ENCODE results near the gene NBL1.
A peak's percentile ranks its signal among the peaks of the same experiment; 100 is the strongest.

The NBL1 gene

DNA sequence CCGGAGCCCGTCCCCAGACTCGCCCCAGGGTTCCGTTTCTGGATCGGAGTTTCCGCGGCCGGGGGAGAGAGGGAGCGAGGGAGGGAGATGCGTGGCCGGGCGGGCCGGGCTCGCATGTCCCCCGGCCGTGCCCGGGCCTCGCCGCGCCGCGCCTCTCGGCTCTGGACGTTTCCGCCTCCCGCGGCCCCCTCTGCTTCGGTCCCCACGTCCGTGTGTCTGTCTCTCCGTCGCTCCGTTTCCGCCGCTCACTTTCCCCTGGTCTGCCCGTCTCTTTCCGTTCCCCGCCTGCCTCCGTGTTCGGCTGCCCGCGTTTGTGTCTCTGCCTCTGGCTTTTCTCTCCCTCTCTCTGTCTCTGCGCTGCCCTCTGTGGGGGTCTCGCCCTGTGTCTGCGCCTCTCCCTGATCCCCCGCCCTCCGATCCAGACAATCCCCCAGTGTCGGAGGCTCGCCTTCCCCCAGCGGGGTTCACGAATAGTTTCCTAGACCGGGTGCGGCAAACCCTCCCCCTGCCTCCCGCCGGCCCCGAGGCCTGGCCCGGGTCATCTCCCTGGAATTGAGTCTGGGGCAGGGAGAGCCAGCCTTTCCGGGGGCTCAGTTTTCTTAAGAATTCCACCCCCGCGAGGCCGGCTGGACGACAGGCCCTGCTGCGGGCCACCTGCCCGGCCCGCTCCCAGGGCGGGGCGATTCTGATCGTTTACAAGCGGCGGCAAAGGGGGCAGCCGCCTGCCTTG, 735 bp downstream of the NBL1 start:
- TF ChIP-seq ZFP3 (CRISPR knock-in tag; IDR thresholded peaks at IDR 0.05) (no peak), ESRRG (CRISPR knock-in tag; IDR thresholded peaks at IDR 0.05) (no peak), TCF4 (CRISPR knock-in tag; IDR thresholded peaks at IDR 0.05; ENCODE audit: borderline replicate concordance) (no peak), SNAI2 (CRISPR knock-in tag; IDR thresholded peaks at IDR 0.05) (no peak), TOX (CRISPR knock-in tag; IDR thresholded peaks at IDR 0.05; ENCODE audit: borderline replicate concordance) (no peak), RARB (CRISPR knock-in tag; IDR thresholded peaks at IDR 0.05) (no peak), ZNF70 (CRISPR knock-in tag; IDR thresholded peaks at IDR 0.05) (no peak), ARNTL (CRISPR knock-in tag; IDR thresholded peaks at IDR 0.05; ENCODE audit: borderline replicate concordance, low read depth) (no peak), ZFP30 (CRISPR knock-in tag; IDR thresholded peaks at IDR 0.05) (no peak), ISL1 (CRISPR knock-in tag; IDR thresholded peaks at IDR 0.05) (no peak)
- TF ChIP-seq, protein P1, sequence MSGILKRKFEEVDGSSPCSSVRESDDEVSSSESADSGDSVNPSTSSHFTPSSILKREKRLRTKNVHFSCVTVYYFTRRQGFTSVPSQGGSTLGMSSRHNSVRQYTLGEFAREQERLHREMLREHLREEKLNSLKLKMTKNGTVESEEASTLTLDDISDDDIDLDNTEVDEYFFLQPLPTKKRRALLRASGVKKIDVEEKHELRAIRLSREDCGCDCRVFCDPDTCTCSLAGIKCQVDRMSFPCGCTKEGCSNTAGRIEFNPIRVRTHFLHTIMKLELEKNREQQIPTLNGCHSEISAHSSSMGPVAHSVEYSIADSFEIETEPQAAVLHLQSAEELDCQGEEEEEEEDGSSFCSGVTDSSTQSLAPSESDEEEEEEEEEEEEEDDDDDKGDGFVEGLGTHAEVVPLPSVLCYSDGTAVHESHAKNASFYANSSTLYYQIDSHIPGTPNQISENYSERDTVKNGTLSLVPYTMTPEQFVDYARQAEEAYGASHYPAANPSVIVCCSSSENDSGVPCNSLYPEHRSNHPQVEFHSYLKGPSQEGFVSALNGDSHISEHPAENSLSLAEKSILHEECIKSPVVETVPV (CRISPR knock-in tag; IDR thresholded peaks at IDR 0.05) = no peak
- TF ChIP-seq, protein P2, sequence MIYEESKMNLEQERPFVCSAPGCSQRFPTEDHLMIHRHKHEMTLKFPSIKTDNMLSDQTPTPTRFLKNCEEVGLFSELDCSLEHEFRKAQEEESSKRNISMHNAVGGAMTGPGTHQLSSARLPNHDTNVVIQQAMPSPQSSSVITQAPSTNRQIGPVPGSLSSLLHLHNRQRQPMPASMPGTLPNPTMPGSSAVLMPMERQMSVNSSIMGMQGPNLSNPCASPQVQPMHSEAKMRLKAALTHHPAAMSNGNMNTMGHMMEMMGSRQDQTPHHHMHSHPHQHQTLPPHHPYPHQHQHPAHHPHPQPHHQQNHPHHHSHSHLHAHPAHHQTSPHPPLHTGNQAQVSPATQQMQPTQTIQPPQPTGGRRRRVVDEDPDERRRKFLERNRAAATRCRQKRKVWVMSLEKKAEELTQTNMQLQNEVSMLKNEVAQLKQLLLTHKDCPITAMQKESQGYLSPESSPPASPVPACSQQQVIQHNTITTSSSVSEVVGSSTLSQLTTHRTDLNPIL (CRISPR knock-in tag; IDR thresholded peaks at IDR 0.05; ENCODE audit: low read depth) = no peak
- TF ChIP-seq, protein P3, sequence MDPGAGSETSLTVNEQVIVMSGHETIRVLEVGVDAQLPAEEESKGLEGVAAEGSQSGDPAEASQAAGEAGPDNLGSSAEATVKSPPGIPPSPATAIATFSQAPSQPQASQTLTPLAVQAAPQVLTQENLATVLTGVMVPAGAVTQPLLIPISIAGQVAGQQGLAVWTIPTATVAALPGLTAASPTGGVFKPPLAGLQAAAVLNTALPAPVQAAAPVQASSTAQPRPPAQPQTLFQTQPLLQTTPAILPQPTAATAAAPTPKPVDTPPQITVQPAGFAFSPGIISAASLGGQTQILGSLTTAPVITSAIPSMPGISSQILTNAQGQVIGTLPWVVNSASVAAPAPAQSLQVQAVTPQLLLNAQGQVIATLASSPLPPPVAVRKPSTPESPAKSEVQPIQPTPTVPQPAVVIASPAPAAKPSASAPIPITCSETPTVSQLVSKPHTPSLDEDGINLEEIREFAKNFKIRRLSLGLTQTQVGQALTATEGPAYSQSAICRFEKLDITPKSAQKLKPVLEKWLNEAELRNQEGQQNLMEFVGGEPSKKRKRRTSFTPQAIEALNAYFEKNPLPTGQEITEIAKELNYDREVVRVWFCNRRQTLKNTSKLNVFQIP (CRISPR knock-in tag; IDR thresholded peaks at IDR 0.05; ENCODE audit: borderline replicate concordance, low read depth) = no peak
- peak; percentile 48 for ATAC-seq

DNA sequence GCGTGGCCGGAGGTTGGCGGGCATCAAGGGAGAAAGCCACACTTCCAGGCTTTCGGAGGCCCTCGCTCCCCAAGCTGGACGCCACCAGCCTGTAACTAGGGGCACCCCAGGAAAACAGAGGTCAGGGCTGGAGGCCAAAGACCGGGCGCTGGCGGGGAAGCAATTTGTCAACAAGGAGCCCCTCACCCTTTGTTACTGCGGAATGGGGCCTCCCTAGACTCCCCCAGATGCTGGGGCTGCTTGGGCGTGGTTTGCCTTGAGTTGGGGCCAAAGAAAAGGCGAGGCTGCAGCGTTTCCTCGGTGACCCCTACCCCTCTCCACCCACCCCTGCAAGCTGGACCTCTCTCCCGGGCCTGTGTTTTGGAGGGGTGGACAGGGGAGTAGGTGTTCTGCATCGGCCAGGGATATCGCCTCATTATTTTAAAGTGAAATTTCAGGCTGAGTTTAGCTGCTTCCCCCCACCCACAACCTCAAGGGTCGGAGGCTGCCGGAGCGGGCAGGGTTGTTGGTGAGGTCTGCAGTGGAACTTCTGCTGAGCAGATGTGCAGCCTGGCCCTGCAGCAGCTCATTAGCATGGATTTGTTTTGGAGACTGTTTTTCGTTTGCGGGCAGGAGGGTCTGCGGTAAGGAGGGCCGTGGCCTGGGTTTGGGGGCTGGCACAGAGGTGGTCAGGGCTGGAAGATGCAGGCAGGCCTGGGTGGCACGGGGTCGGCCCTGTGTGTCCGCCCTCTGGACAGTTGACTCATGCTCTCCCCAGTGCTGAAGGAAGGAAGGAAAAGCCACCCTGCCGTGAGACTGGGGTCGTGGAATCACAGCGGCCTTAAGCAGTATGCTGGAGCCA, 1.5 kb downstream of the NBL1 start:
- no peak for ATAC-seq
- no peak for TF ChIP-seq ISL1 (CRISPR knock-in tag; IDR thresholded peaks at IDR 0.05)
- peak; percentile 55; the same call in 1 of the 2 replicates for TF ChIP-seq TCF4 (CRISPR knock-in tag; IDR thresholded peaks at IDR 0.05; ENCODE audit: borderline replicate concordance)

DNA sequence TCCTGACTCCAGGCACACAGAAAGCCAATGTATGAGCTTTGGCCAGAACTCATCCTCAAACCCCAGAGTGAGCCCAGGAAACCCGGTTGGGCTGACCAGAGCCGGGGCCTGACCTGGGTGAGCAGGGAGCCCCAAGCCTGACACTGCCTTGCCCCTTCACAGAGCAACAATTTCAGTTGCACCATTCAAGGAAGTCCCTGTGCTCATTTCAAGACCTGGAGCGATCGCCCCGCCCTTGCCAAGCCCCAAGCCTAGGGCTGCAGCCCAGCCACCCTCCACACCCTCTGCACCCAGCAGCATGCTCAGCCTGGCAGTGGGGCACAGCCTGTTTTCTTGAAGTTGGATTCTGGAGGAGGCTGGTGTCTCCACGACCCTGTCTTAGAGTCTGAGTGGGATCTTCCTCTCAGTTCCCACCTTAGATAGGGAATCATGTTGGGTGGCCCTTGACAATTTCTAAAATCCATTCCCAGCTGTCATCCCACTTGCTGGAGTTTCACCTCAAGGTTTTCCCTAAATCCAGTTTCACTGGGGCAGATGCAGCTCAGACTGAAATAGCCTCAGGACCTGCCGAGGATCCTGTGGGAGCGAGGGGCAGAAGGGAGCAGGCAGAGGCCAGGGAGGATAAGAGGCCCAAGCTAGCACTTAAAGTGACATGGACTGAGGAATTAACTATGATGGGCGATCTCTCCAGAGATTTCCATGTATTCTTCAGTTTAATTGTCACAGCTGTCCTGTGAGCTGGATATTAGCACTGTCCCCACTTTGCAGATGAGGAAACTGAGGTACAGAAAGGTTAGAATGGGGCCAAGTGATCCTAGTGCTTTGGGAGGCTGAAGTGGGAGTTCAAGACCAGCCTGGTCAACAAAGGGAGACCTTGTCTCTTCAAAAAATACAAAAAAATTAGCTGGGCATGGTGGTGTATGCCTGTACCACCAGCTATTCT, 2.5 kb downstream of the NBL1 start:
- TF ChIP-seq SNAI2 (CRISPR knock-in tag; IDR thresholded peaks at IDR 0.05) (no peak), CSDC2 (CRISPR knock-in tag; IDR thresholded peaks at IDR 0.05) (no peak), ZNF565 (CRISPR knock-in tag; conservative IDR thresholded peaks at IDR 0.05; ENCODE audit: low read depth) (no peak)
- TF ChIP-seq, protein P2 (CRISPR knock-in tag; IDR thresholded peaks at IDR 0.05; ENCODE audit: low read depth) = no peak
- ATAC-seq = no peak

DNA sequence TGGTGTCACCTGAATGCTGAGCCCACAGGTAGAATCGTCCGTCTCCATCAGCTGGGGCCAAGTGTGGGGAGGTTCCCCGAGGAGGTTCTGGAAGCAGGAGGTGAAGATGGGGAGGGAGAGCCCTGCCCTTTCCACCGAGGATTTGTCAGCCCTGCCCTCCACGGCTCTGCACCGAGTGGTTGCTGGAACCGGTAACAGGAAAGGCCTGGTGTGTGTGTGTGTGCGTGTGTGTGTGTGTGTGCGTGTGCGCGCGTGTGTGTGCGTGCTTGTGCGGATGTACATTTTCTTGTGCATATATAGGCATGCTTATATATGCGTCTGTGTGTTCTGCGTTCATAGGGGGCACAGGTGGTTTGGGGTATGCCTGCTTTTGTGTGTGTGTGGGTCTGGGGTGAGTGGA, 3.5 kb downstream of the NBL1 start:
- no peak for ATAC-seq
- no peak for TF ChIP-seq TOX (CRISPR knock-in tag; IDR thresholded peaks at IDR 0.05; ENCODE audit: borderline replicate concordance)
- no peak for TF ChIP-seq GLIS3 (CRISPR knock-in tag; IDR thresholded peaks at IDR 0.05)
- no peak for TF ChIP-seq ZNF70 (CRISPR knock-in tag; IDR thresholded peaks at IDR 0.05)
- TF ChIP-seq CSDC2 (CRISPR knock-in tag; IDR thresholded peaks at IDR 0.05) = no peak
- TF ChIP-seq ESRRG (CRISPR knock-in tag; IDR thresholded peaks at IDR 0.05) = no peak
- TF ChIP-seq, protein P3 (CRISPR knock-in tag; IDR thresholded peaks at IDR 0.05; ENCODE audit: borderline replicate concordance, low read depth) = no peak
- TF ChIP-seq ZC3H10 (CRISPR knock-in tag; IDR thresholded peaks at IDR 0.05) = no peak
- TF ChIP-seq ARNTL (CRISPR knock-in tag; IDR thresholded peaks at IDR 0.05; ENCODE audit: borderline replicate concordance, low read depth) = no peak
- no peak for TF ChIP-seq PPARA (CRISPR knock-in tag; IDR thresholded peaks at IDR 0.05; ENCODE audit: borderline replicate concordance)
- TF ChIP-seq, protein P2 (CRISPR knock-in tag; IDR thresholded peaks at IDR 0.05; ENCODE audit: low read depth) = no peak
- TF ChIP-seq TCF4 (CRISPR knock-in tag; IDR thresholded peaks at IDR 0.05; ENCODE audit: borderline replicate concordance) = no peak
- no peak for TF ChIP-seq ZNF565 (CRISPR knock-in tag; conservative IDR thresholded peaks at IDR 0.05; ENCODE audit: low read depth)
- no peak for TF ChIP-seq OSR1 (CRISPR knock-in tag; IDR thresholded peaks at IDR 0.05)
- TF ChIP-seq, protein P4, sequence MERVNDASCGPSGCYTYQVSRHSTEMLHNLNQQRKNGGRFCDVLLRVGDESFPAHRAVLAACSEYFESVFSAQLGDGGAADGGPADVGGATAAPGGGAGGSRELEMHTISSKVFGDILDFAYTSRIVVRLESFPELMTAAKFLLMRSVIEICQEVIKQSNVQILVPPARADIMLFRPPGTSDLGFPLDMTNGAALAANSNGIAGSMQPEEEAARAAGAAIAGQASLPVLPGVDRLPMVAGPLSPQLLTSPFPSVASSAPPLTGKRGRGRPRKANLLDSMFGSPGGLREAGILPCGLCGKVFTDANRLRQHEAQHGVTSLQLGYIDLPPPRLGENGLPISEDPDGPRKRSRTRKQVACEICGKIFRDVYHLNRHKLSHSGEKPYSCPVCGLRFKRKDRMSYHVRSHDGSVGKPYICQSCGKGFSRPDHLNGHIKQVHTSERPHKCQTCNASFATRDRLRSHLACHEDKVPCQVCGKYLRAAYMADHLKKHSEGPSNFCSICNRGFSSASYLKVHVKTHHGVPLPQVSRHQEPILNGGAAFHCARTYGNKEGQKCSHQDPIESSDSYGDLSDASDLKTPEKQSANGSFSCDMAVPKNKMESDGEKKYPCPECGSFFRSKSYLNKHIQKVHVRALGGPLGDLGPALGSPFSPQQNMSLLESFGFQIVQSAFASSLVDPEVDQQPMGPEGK (CRISPR knock-in tag; IDR thresholded peaks at IDR 0.05; ENCODE audit: borderline replicate concordance) = no peak
- TF ChIP-seq SNAI2 (CRISPR knock-in tag; IDR thresholded peaks at IDR 0.05) = no peak

Measured in SK-N-SH treated with all-trans-retinoic acid at 6 μM for 48 hours (cell line).